GM12892 (cell line): ENCODE data around the gene GNG2.

ENCODE experiments used
- POLR2A ChIP-seq: IDR thresholded peaks from 2 replicates; pipeline ENCODE4 v1.6.1; 2011; ENCODE audit warnings: low read depth, low read length, control low read depth
- POLR2AphosphoS5 ChIP-seq: IDR thresholded peaks from 2 replicates; pipeline ENCODE4 v1.6.1; 2011; ENCODE audit warnings: low read depth, low read length, control low read depth
- TAF1 ChIP-seq: IDR thresholded peaks from 2 replicates; pipeline ENCODE4 v1.6.1; 2011; ENCODE audit warnings: low read depth, mild to moderate bottlenecking, control low read depth, low read length, borderline replicate concordance

- TF ChIP-seq POLR2AphosphoS5 (no peak), POLR2A (no peak), TAF1 (no peak)
These were observed 43.1 kb upstream of the GNG2 start for GRCh38 chr14:51817326-51817725.
